T-helper 2 cell treated with Interferon-gamma antibody and Interleukin-4, amounts not matched to agents 5 μg/mL and 100 μg/mL, for 36 hours (primary cell): ENCODE data around the gene SLC25A44.
A peak's percentile ranks its signal among the peaks of the same experiment; 100 is the strongest.
"Not testable (repeated sequence)": the region's sequence is repeated elsewhere in the genome, so short reads cannot be mapped to it uniquely, and the experiment has no call there.

Experiments
- DNase-seq: peaks from one replicate; pipeline ENCODE4 v3.0.0; 2021; ENCODE audit warnings: low spot score
- H3K27ac Mint-ChIP-seq: one replicate; pipeline ENCODE4 v1.8.0; 2021; ENCODE audit warnings: mild to moderate bottlenecking, mixed read lengths
- H3K27me3 Mint-ChIP-seq: one replicate; pipeline ENCODE4 v1.8.0; 2021; ENCODE audit warnings: low read depth, mixed read lengths
- H3K36me3 Mint-ChIP-seq: one replicate; pipeline ENCODE4 v1.8.0; 2021; ENCODE audit warnings: low read depth, mixed read lengths
- H3K4me1 Mint-ChIP-seq: one replicate; pipeline ENCODE4 v1.8.0; 2021; ENCODE audit warnings: low read depth, mixed read lengths
- H3K4me3 Mint-ChIP-seq: one replicate; pipeline ENCODE4 v1.8.0; 2022; ENCODE audit warnings: mild to moderate bottlenecking, moderate library complexity, mixed read lengths
- H3K9me3 Mint-ChIP-seq: one replicate; pipeline ENCODE4 v1.8.0; 2021; ENCODE audit warnings: mixed read lengths

Gene SLC25A44

DNA sequence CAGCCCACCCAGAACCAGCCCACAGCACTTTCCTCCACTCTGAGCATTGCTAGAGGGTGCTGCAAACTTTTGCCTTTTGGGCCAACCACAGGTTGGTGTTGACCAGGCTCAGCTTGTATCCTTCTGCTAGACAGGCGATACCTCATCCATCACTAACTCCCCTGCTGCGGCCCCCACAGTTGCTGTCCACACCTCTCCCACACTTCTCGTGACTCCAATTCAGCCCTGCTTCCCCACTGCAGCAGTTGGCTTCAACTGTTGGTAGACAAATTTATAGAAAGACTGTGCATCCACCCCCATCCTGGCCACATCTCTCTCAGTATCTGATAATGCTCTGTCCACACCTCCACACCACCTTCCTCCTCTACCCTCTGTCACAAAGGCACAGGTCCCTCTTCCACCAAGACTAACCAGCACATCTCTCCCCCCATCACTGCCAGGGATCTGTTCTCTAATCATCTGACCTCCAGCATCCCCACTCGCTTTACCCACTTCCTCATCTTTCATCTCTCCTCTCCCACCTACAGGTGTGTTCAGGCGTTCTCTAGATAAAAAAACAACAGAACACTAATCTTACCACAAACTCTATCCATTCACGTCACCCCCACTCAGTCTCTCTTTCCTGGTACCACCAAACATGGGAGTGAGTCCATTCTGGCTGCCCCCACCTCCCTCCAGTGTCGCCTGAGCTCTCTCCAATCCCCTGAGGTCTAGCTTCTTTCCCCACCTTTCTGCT is 15.8 kb upstream of the SLC25A44 start:
- H3K4me3 Mint-ChIP-seq = no peak overlapping the region

GRCh38 chr1:156180471-156180870 is 13.4 kb upstream of the SLC25A44 start:
- H3K27ac Mint-ChIP-seq = no peak overlapping the region
- peaks cover 7% of the 10 kb centered on the region for H3K4me1 Mint-ChIP-seq
- DNase-seq = no peak
- H3K27me3 Mint-ChIP-seq = no peaks in the 10 kb centered on the region
- no peaks in the 10 kb centered on the region for H3K9me3 Mint-ChIP-seq
- no peak overlapping the region for H3K4me3 Mint-ChIP-seq
- H3K36me3 Mint-ChIP-seq = peaks cover 4% of the 10 kb centered on the region

More for the DNA sequence above, 15.8 kb upstream of the SLC25A44 start:
- Mint-ChIP-seq H3K27ac (peak overlapping the region; percentile 55), H3K4me1 (peaks cover 10% of the 10 kb centered on the region), H3K27me3 (no peaks in the 10 kb centered on the region), H3K9me3 (no peaks in the 10 kb centered on the region), H3K36me3 (peaks cover 4% of the 10 kb centered on the region)
- no peak for DNase-seq

DNA sequence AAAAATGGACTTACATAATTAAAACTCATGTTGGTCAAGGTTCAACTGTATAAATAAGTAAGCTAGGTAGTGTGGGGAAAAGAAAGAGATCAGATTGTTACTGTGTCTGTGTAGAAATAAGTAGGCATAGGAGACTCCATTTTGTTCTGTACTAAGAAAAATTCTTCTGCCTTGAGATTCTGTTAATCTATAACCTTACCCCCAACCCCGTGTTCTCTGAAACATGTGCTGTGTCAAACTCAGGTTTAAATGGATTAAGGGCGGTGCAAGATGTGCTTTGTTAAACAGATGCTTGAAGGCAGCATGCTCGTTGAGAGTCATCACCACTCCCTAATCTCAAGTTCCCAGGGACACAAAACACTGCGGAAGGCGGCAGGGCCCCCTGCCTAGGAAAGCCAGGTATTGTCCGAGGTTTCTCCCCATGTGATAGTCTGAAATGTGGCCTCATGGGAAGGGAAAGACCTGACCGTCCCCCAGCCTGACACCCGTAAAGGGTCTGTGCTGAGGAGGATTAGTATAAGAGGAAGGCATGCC is 12.4 kb upstream of the SLC25A44 start:
- not testable (repeated sequence) for DNase-seq, H3K4me3 Mint-ChIP-seq, H3K27me3 Mint-ChIP-seq, H3K36me3 Mint-ChIP-seq, H3K9me3 Mint-ChIP-seq, H3K4me1 Mint-ChIP-seq, H3K27ac Mint-ChIP-seq

DNA sequence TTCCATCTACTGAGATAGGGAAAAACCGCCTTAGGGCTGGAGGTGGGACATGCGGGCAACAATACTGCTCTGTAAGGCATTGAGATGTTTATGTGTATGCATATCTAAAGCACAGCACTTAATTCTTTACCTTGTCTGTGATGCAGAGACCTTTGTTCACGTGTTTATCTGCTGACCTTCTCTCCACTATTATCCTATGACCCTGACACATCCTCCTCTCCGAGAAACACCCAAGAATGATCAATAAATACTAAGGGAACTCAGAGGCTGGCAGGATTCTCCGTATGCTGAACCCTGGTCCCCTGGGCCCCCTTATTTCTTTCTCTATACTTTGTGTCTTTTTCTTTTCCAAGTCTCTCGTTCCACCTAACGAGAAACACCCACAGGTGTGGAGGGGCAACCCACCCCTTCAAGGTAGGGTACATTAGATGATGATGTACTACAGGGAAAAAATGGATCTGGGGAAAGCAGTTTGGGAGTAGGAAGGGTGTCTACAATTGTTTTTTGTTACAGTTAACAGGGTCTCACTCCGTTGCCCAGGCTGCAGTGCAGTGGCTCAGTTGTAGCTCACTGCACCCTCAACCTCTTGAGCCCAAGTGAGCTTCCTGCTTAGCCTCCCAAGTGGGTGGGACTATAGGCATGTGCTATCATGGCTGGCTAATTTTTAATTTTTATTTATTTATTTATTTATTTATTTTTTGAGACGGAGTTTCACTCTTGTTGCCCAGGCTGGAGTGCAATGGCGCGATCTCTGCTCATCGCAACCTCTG is 11.7 kb upstream of the SLC25A44 start:
- not testable (repeated sequence) for H3K4me3 Mint-ChIP-seq, H3K36me3 Mint-ChIP-seq, H3K27me3 Mint-ChIP-seq, H3K4me1 Mint-ChIP-seq, H3K9me3 Mint-ChIP-seq, DNase-seq, H3K27ac Mint-ChIP-seq

DNA sequence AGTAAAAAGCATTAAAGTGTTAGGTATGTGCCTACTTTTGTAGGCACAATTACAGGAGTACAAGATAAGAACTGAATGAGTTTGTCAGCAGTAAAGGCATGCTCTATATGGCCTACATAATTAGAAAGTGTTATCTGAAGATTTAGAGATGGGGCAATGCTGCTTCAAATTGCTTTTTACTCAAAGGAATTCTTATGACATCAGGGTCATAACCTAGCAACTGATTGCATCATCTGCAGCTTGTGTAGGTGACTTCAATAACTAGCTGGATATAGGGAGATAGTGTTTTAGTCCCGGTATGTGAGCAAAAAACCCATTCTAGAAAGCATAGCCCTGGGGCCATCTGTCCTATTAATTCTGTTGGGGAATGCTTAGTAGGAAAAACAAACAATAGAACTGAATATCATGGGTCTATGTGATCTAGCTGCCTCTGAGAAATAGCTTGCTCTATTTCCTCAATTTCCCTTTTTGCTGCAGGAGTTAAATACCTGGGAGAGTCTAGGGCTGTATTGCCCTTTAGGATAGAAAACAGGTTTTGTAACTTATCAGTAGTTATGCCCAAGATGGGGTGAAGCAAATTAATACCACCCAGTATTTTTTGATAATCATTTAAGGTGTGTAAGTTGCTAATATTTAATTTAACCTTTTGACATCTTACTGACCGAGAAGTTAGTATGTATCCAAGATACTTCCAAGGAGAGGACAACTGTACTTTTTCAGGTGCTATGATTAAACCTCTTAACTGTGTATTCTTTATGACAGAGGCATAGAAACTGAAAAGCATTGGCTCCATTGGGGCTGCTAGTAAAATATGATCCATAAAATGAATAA is 7.3 kb upstream of the SLC25A44 start:
- not testable (repeated sequence) for H3K27ac Mint-ChIP-seq, H3K36me3 Mint-ChIP-seq, H3K4me3 Mint-ChIP-seq, H3K9me3 Mint-ChIP-seq, H3K27me3 Mint-ChIP-seq, DNase-seq, H3K4me1 Mint-ChIP-seq

DNA sequence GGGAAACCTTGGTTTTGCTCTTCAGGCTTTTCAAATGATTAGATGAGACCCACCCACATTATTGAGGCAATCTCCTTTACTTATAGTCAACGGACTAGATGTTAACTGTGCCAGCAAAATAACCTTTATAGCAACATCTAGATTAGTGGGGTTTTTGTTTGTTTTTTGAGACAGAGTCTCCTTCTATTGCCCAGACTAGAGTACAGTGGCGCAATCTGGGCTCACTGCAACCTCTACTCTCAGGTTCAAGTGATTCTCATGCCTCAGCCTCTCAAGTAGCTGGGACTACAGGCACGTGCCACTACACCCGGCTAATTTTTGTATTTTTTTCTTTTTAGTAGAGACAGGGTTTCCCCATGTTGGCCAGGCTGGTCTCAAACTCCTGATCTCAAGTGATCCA is 3.6 kb upstream of the SLC25A44 start:
- DNase-seq, H3K4me1 Mint-ChIP-seq, H3K27ac Mint-ChIP-seq, H3K36me3 Mint-ChIP-seq, H3K9me3 Mint-ChIP-seq, H3K4me3 Mint-ChIP-seq, H3K27me3 Mint-ChIP-seq: not testable (repeated sequence)

DNA sequence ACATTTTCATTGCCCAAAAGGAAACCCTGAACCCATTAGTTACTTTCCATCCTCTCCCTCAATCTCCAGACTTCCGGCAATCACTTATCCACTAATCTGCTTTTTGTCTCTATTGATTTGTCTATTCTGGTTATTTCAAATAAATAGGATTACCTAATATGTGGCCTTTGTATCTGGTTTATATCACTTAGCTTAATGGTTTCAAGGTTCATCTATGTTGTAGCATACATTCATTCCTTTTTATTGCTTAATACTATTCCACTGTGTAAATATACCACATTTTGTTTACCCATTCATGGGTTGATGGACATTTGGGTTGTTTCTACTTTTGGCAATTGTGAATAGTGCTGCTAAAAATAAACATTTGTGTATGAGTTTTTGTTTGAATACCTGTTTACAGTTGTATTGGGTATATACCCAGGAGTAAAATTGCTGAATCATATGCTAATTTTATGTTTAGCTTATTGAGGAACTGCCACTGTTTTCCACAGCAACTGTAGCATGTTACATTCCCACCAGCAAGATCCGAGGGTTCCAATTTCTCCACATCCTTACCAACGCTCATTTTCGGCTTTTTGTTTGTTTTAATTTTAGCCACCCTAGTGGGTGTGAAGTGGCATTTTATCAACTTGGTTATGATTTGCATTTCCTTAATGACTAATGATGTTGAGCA is 2.5 kb upstream of the SLC25A44 start:
- Mint-ChIP-seq H3K4me1 (peaks cover 18% of the 10 kb centered on the region), H3K9me3 (peaks cover 4% of the 10 kb centered on the region), H3K4me3 (no peak overlapping the region), H3K27ac (no peak overlapping the region), H3K27me3 (no peaks in the 10 kb centered on the region), H3K36me3 (peaks cover 14% of the 10 kb centered on the region)
- DNase-seq = no peak

DNA sequence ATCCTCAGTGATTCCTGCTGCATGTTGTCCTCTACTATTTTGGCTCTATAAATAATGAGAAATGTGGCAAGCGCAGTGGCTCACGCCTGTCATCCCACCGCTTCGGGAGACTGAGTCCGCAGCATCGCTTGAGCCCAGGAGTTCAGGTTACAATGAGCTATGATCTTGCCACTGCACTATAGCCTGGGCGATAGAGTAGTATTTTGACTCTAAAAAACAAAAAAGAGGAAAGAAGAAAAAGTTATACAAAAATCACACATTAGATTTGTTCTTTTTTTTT is 756 bp upstream of the SLC25A44 start:
- Mint-ChIP-seq H3K4me3 (peak overlapping the region; percentile 100), H3K9me3 (no peaks in the 10 kb centered on the region), H3K4me1 (peaks cover 33% of the 10 kb centered on the region), H3K36me3 (peaks cover 19% of the 10 kb centered on the region), H3K27me3 (no peaks in the 10 kb centered on the region), H3K27ac (peak overlapping the region; percentile 87)
- DNase-seq = no peak

DNA sequence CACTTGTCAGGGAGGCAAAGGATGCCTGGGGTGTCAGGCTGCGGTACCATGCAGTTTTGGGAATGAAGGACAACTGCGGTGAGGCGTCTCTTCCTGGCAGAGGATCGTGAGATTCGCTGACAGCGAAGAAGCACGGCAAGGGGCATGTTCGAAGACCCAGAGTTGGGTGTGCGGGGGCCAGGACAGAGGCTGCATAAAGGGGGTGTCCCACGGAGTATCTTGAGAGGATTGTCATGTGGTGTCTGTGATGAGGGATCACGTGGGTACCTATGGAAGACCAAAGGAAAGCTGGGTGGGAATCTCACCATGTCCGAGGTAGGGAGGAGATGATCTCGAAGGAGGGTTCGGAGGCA is 372 bp downstream of the SLC25A44 start:
- Mint-ChIP-seq H3K4me3 (peak overlapping the region; percentile 100), H3K4me1 (peaks cover 43% of the 10 kb centered on the region), H3K27ac (peak overlapping the region; percentile 87), H3K27me3 (no peaks in the 10 kb centered on the region), H3K36me3 (peaks cover 28% of the 10 kb centered on the region), H3K9me3 (no peaks in the 10 kb centered on the region)
- DNase-seq = no peak

GRCh38 chr1:156195853-156196252 is 1.9 kb downstream of the SLC25A44 start:
- Mint-ChIP-seq H3K27ac (peak overlapping the region; percentile 70), H3K4me3 (peak overlapping the region; percentile 59), H3K36me3 (peaks cover 41% of the 10 kb centered on the region), H3K9me3 (no peaks in the 10 kb centered on the region), H3K4me1 (peaks cover 57% of the 10 kb centered on the region), H3K27me3 (no peaks in the 10 kb centered on the region)
- DNase-seq = no peak

- Mint-ChIP-seq H3K4me1 (peaks cover 57% of the 10 kb centered on the region), H3K4me3 (peak overlapping the region; percentile 59), H3K27me3 (no peaks in the 10 kb centered on the region), H3K27ac (no peak overlapping the region), H3K9me3 (no peaks in the 10 kb centered on the region), H3K36me3 (peaks cover 41% of the 10 kb centered on the region)
- DNase-seq = no peak
Observed at GRCh38 chr1:156196445-156196844, 2.5 kb downstream of the SLC25A44 start.

- Mint-ChIP-seq H3K4me1 (peaks cover 49% of the 10 kb centered on the region), H3K27me3 (no peaks in the 10 kb centered on the region), H3K27ac (peak overlapping the region; percentile 82), H3K36me3 (peaks cover 40% of the 10 kb centered on the region), H3K9me3 (no peaks in the 10 kb centered on the region), H3K4me3 (peak overlapping the region; percentile 62)
- peak; percentile 57 for DNase-seq
Observed at GRCh38 chr1:156198831-156199349, 5.0 kb downstream of the SLC25A44 start.

DNA sequence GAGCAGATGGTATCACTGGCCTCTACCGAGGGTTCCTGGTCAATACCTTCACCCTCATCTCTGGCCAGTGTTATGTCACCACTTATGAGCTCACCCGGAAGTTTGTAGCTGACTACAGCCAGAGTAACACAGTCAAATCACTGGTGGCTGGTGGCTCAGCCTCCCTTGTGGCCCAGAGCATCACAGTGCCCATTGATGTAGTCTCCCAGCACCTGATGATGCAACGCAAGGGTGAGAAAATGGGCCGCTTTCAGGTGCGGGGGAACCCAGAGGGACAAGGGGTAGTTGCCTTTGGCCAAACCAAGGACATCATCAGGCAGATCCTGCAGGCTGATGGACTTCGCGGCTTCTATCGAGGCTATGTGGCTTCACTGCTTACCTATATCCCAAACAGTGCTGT is 6.1 kb downstream of the SLC25A44 start:
- Mint-ChIP-seq H3K4me3 (peak overlapping the region; percentile 39), H3K4me1 (peaks cover 49% of the 10 kb centered on the region), H3K27me3 (no peaks in the 10 kb centered on the region), H3K36me3 (peaks cover 34% of the 10 kb centered on the region), H3K9me3 (no peaks in the 10 kb centered on the region), H3K27ac (peak overlapping the region; percentile 82)
- DNase-seq = no peak
